ENCODE results near the gene NUCB1.
"Not testable (repeated sequence)": the region's sequence is repeated elsewhere in the genome, so short reads cannot be mapped to it uniquely, and the experiment has no call there.

NUCB1 gene

DNA sequence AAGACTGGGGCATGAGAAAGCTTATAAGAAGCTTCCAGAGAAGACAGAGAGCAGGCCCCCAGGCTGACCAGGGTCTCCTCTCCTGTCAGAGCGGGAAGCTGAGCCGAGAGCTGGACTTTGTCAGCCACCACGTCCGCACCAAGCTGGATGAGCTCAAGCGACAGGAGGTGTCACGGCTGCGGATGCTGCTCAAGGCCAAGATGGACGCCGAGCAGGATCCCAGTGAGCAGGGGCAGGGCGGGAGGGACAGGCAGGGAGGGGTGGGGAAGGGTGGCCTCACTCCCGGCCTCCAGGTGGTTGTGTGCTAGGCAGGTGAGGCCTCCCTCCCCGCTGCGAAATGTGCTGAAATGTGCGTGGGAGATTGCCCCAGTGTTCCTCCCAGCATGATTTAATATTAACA, 5.6 kb downstream of the NUCB1 start:
- TF ChIP-seq, protein P1, sequence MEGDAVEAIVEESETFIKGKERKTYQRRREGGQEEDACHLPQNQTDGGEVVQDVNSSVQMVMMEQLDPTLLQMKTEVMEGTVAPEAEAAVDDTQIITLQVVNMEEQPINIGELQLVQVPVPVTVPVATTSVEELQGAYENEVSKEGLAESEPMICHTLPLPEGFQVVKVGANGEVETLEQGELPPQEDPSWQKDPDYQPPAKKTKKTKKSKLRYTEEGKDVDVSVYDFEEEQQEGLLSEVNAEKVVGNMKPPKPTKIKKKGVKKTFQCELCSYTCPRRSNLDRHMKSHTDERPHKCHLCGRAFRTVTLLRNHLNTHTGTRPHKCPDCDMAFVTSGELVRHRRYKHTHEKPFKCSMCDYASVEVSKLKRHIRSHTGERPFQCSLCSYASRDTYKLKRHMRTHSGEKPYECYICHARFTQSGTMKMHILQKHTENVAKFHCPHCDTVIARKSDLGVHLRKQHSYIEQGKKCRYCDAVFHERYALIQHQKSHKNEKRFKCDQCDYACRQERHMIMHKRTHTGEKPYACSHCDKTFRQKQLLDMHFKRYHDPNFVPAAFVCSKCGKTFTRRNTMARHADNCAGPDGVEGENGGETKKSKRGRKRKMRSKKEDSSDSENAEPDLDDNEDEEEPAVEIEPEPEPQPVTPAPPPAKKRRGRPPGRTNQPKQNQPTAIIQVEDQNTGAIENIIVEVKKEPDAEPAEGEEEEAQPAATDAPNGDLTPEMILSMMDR (IDR thresholded peaks at IDR 0.05; ENCODE audit: poor library complexity, severe bottlenecking), result no peak
- ATAC-seq (ENCODE audit: low read depth) (no peak), DNase-seq (ENCODE audit: low spot score) (no peak)
- no peak overlapping the region for H3K27ac ChIP-seq (ENCODE audit: poor library complexity, severe bottlenecking)
- no peaks in the 10 kb centered on the region for H3K4me1 ChIP-seq (ENCODE audit: insufficient read depth, poor library complexity, severe bottlenecking)
- H3K9me3 ChIP-seq (ENCODE audit: severe bottlenecking), result no peaks in the 10 kb centered on the region
- H3K36me3 ChIP-seq (ENCODE audit: low read depth), result peaks cover 71% of the 10 kb centered on the region
- no peaks in the 10 kb centered on the region for H3K27me3 ChIP-seq (ENCODE audit: insufficient read depth, poor library complexity, severe bottlenecking)
- no peak overlapping the region for H3K4me3 ChIP-seq (ENCODE audit: severe bottlenecking)

DNA sequence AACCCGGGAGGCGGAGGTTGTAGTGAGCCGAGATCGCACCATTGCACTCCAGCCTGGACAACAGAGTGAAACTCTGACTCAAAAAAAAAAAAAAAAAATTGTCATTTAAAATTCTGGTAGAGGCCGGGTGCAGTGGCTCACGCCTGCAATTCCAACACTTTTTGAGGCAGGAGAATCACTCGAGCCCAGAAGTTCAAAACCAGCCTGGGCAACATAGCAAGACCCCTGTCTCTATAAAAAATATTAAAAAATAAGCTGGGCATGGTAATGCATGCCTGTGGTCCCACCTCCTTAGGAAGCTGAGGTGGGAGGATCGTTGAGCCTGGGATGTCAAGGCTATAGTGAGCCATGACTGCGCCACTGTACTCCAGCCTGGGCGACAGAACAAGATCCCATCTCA, 6.2 kb downstream of the NUCB1 start:
- peaks cover 69% of the 10 kb centered on the region for H3K36me3 ChIP-seq (ENCODE audit: low read depth)
- H3K27me3 ChIP-seq (ENCODE audit: insufficient read depth, poor library complexity, severe bottlenecking), result no peaks in the 10 kb centered on the region
- no peak overlapping the region for H3K27ac ChIP-seq (ENCODE audit: poor library complexity, severe bottlenecking)
- DNase-seq (ENCODE audit: low spot score) (no peak), ATAC-seq (ENCODE audit: low read depth) (no peak)
- no peak overlapping the region for H3K4me3 ChIP-seq (ENCODE audit: severe bottlenecking)
- H3K9me3 ChIP-seq (ENCODE audit: severe bottlenecking), result no peaks in the 10 kb centered on the region
- TF ChIP-seq, protein P1 (IDR thresholded peaks at IDR 0.05; ENCODE audit: poor library complexity, severe bottlenecking), result no peak
- no peaks in the 10 kb centered on the region for H3K4me1 ChIP-seq (ENCODE audit: insufficient read depth, poor library complexity, severe bottlenecking)

DNA sequence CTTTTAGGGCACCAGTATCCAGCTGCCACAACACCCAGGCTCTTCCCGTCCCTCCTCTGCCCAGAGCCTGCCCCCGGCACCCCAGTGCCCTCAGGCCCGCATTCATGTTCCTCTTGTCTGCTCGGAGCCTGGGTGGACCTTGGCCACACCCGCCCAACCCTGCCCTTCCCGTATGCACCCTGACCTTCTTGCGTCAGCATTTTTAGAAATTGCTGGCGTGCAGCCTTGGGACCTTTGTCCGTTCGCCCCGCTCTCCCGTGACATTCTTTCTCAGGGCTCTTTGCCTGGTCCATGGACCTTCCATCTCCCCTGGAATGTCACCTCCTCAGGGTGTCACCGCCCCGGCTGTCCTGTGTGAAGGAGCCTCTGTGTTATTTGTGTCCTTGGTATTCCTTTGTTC, 7.6 kb downstream of the NUCB1 start:
- ATAC-seq (ENCODE audit: low read depth) (no peak), DNase-seq (ENCODE audit: low spot score) (no peak)
- TF ChIP-seq, protein P1 (IDR thresholded peaks at IDR 0.05; ENCODE audit: poor library complexity, severe bottlenecking), result no peak
- no peaks in the 10 kb centered on the region for H3K9me3 ChIP-seq (ENCODE audit: severe bottlenecking)
- H3K27me3 ChIP-seq (ENCODE audit: insufficient read depth, poor library complexity, severe bottlenecking), result no peaks in the 10 kb centered on the region
- no peak overlapping the region for H3K4me3 ChIP-seq (ENCODE audit: severe bottlenecking)
- no peak overlapping the region for H3K27ac ChIP-seq (ENCODE audit: poor library complexity, severe bottlenecking)
- H3K4me1 ChIP-seq (ENCODE audit: insufficient read depth, poor library complexity, severe bottlenecking), result no peaks in the 10 kb centered on the region
- peaks cover 73% of the 10 kb centered on the region for H3K36me3 ChIP-seq (ENCODE audit: low read depth)

DNA sequence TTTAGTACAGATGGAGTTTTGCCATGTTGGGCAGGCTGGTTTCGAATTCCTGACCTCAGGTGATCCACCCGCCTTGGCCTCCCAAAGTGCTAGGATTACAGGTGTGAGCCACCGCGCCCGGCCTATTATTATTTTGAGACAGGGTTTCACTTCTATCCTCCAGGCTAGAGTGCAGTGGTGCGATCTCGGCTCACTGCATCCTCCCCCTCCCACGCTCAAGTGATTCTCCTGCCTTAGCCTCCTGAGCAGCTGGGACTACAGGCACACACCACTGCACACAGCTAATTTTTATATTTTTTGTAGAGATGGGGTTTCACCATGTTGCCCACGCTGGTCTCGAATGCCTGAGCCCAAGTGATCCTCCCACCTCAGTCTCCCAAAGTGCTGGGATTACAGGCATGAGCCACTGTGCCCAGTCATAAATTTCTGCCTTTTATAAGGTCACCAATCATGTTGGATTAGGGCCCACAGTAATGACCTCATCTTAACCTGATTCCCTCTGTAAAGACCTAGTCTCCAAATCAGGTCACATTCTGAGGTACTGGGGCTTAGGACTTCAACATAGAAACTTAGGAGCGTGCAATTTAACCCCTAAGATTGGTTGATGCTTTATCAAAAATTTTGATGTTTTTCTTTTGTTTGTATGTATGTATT, 9.4 kb downstream of the NUCB1 start:
- ATAC-seq (ENCODE audit: low read depth); H3K4me3 ChIP-seq (ENCODE audit: severe bottlenecking); H3K27me3 ChIP-seq (ENCODE audit: insufficient read depth, poor library complexity, severe bottlenecking); H3K9me3 ChIP-seq (ENCODE audit: severe bottlenecking); H3K27ac ChIP-seq (ENCODE audit: poor library complexity, severe bottlenecking); H3K4me1 ChIP-seq (ENCODE audit: insufficient read depth, poor library complexity, severe bottlenecking); DNase-seq (ENCODE audit: low spot score): not testable (repeated sequence)
- H3K36me3 ChIP-seq (ENCODE audit: low read depth), result peaks cover 87% of the 10 kb centered on the region

DNA sequence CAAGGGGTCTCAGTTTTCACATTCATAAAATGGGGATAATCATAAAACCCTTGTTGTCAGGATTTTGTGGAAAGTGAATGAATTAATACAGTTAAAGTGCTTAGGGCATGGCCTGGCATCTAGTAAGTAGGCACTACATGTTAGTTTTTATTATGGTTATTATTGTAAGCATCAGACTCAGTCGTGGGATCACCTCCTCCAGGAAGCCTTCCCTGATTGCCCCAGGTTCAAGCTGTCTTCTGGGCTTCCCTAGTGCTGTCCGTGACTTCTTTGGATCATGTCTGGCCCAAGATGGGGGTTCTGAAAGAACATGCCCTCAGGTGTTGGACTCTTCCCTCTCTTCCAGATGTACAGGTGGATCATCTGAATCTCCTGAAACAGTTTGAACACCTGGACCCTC, 10.7 kb downstream of the NUCB1 start:
- DNase-seq (ENCODE audit: low spot score), result no peak
- no peaks in the 10 kb centered on the region for H3K4me1 ChIP-seq (ENCODE audit: insufficient read depth, poor library complexity, severe bottlenecking)
- no peak overlapping the region for H3K4me3 ChIP-seq (ENCODE audit: severe bottlenecking)
- H3K27me3 ChIP-seq (ENCODE audit: insufficient read depth, poor library complexity, severe bottlenecking), result no peaks in the 10 kb centered on the region
- TF ChIP-seq, protein P1 (IDR thresholded peaks at IDR 0.05; ENCODE audit: poor library complexity, severe bottlenecking), result no peak
- peaks cover 87% of the 10 kb centered on the region for H3K36me3 ChIP-seq (ENCODE audit: low read depth)
- no peak overlapping the region for H3K27ac ChIP-seq (ENCODE audit: poor library complexity, severe bottlenecking)
- ATAC-seq (ENCODE audit: low read depth), result no peak
- no peaks in the 10 kb centered on the region for H3K9me3 ChIP-seq (ENCODE audit: severe bottlenecking)

All from RWPE2 (cell line).